Mammary epithelial cell (primary cell): Measurements from ENCODE around the gene SYT11.

Experiments used
- EZH2 ChIP-seq: IDR thresholded peaks from 2 replicates; pipeline ENCODE4 v1.6.1; 2012; ENCODE audit warnings: low read length, inconsistent platforms, borderline replicate concordance
- TF ChIP-seq, protein P1 (sequence below), 2 donors: IDR thresholded peaks in 1 of 2; conservative IDR thresholded peaks in 1 of 2; 2 replicates each; pipeline ENCODE4 v1.5.1; 2011 to 2012; ENCODE audit warnings: inconsistent platforms in 2 of 2, low read length in 2 of 2, mild to moderate bottlenecking in 2 of 2, control low read depth in 1 of 2, low read depth in 1 of 2; ENCODE audit not compliant: insufficient read depth in 1 of 2; ENCODE audit errors: extremely low read depth in 1 of 2

DNA sequence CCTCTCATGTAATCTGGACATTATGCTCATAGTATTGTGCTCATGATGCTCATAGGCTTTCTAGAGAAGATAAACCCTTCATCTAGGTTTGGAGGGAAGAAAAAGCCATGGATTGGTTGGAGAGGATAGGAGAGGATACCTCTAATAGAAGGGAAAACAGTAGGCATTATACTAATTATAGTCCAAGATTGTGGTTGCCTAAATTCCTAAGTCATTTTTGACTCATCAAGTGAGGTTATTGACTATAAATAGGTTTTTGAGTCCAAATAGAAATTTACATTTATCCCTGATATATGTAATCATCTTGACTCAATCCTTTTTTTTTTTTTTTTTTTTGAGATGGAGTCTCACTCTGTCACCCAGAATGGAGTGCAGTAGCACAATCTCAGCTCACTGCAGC is 5.0 kb downstream of the SYT11 start:
- TF ChIP-seq, protein P1, sequence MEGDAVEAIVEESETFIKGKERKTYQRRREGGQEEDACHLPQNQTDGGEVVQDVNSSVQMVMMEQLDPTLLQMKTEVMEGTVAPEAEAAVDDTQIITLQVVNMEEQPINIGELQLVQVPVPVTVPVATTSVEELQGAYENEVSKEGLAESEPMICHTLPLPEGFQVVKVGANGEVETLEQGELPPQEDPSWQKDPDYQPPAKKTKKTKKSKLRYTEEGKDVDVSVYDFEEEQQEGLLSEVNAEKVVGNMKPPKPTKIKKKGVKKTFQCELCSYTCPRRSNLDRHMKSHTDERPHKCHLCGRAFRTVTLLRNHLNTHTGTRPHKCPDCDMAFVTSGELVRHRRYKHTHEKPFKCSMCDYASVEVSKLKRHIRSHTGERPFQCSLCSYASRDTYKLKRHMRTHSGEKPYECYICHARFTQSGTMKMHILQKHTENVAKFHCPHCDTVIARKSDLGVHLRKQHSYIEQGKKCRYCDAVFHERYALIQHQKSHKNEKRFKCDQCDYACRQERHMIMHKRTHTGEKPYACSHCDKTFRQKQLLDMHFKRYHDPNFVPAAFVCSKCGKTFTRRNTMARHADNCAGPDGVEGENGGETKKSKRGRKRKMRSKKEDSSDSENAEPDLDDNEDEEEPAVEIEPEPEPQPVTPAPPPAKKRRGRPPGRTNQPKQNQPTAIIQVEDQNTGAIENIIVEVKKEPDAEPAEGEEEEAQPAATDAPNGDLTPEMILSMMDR (conservative IDR thresholded peaks at IDR 0.05 in 1 of 2, IDR thresholded peaks at IDR 0.05 in 1 of 2; ENCODE audit: extremely low read depth in 1 of 2, insufficient read depth in 1 of 2, low read depth in 1 of 2, low read length in 2 of 2): no peak
- no peak for TF ChIP-seq EZH2
